Trophoblast cell (in vitro differentiated cells and primary cell): Measurements from ENCODE around the gene MAGI1.

Experiments
- DNase-seq, 2 donors: peaks; one replicate each; pipeline ENCODE4 v3.0.0-alpha.2; 2016
- H2AFZ ChIP-seq: 2 replicates; pipeline ENCODE4 v1.6.1; 2013; ENCODE audit warnings: low read length, moderate library complexity, mild to moderate bottlenecking; ENCODE audit not compliant: insufficient read depth, poor library complexity
- H2AK5ac ChIP-seq: 2 replicates; pipeline ENCODE4 v1.6.1; 2013; ENCODE audit warnings: mild to moderate bottlenecking, low read length
- H2BK120ac ChIP-seq: 2 replicates; pipeline ENCODE4 v1.6.1; 2013; ENCODE audit warnings: low read length, mild to moderate bottlenecking, moderate library complexity; ENCODE audit not compliant: insufficient read depth, poor library complexity
- H2BK12ac ChIP-seq: 2 replicates; pipeline ENCODE4 v1.6.1; 2013; ENCODE audit warnings: mild to moderate bottlenecking, low read length, moderate library complexity
- H2BK5ac ChIP-seq: 2 replicates; pipeline ENCODE4 v1.6.1; 2013; ENCODE audit warnings: low read length, low read depth, moderate library complexity, mild to moderate bottlenecking; ENCODE audit not compliant: poor library complexity
- H3K14ac ChIP-seq: 2 replicates; pipeline ENCODE4 v1.6.1; 2013; ENCODE audit warnings: mild to moderate bottlenecking, low read length
- H3K18ac ChIP-seq: 2 replicates; pipeline ENCODE4 v1.6.1; 2013; ENCODE audit warnings: mild to moderate bottlenecking, low read length
- H3K23ac ChIP-seq: 2 replicates; pipeline ENCODE4 v1.6.1; 2013; ENCODE audit warnings: low read length
- H3K27ac ChIP-seq: 2 replicates; pipeline ENCODE4 v1.5.1; 2013; ENCODE audit warnings: low read depth, mild to moderate bottlenecking, inconsistent platforms, low read length, moderate library complexity
- H3K27me3 ChIP-seq: 2 replicates; pipeline ENCODE4 v1.6.1; 2013; ENCODE audit warnings: inconsistent platforms, mild to moderate bottlenecking, low read length, moderate library complexity; ENCODE audit not compliant: insufficient read depth
- H3K36me3 ChIP-seq, 2 experiments: 1 replicate in 1 of 2; 2 replicates in 1 of 2; pipeline ENCODE4 v1.6.1; 2013; ENCODE audit warnings: low read length in 2 of 2, mild to moderate bottlenecking in 2 of 2, moderate library complexity in 1 of 2; ENCODE audit not compliant: insufficient read depth in 2 of 2, control insufficient read depth in 1 of 2
- H3K4ac ChIP-seq: 2 replicates; pipeline ENCODE4 v1.6.1; 2013; ENCODE audit warnings: low read depth, mild to moderate bottlenecking, low read length, moderate library complexity
- H3K4me1 ChIP-seq, 2 experiments: 1 replicate in 1 of 2; 2 replicates in 1 of 2; pipeline ENCODE4 v1.6.1; 2013; ENCODE audit warnings: low read length in 2 of 2, mild to moderate bottlenecking in 2 of 2, moderate library complexity in 1 of 2; ENCODE audit not compliant: insufficient read depth in 2 of 2, control insufficient read depth in 1 of 2
- H3K4me2 ChIP-seq: 2 replicates; pipeline ENCODE4 v1.6.1; 2013; ENCODE audit warnings: inconsistent platforms, mild to moderate bottlenecking, low read length, moderate library complexity
- H3K4me3 ChIP-seq: 2 replicates; pipeline ENCODE4 v1.5.1; 2013; ENCODE audit warnings: mild to moderate bottlenecking, low read depth, low read length, inconsistent platforms
- H3K79me1 ChIP-seq: one replicate; pipeline ENCODE4 v1.6.1; 2013; ENCODE audit warnings: low read length
- H3K79me2 ChIP-seq: 2 replicates; pipeline ENCODE4 v1.6.1; 2013; ENCODE audit warnings: low read length, mild to moderate bottlenecking; ENCODE audit not compliant: control insufficient read depth, insufficient read depth, poor library complexity
- H3K9ac ChIP-seq: 2 replicates; pipeline ENCODE4 v1.6.1; 2013; ENCODE audit warnings: mild to moderate bottlenecking, low read length
- H3K9me3 ChIP-seq: 2 replicates; pipeline ENCODE4 v1.6.1; 2013; ENCODE audit warnings: low read depth, mild to moderate bottlenecking, control low read depth, inconsistent platforms, low read length; ENCODE audit not compliant: insufficient read depth
- H4K12ac ChIP-seq: 2 replicates; pipeline ENCODE4 v1.6.1; 2013; ENCODE audit warnings: low read depth, mild to moderate bottlenecking, low read length, moderate library complexity
- H4K8ac ChIP-seq: 2 replicates; pipeline ENCODE4 v1.6.1; 2013; ENCODE audit warnings: low read depth, mild to moderate bottlenecking, low read length, moderate library complexity
- H4K91ac ChIP-seq: one replicate; pipeline ENCODE4 v1.6.1; 2013; ENCODE audit warnings: low read depth, mild to moderate bottlenecking, low read length, moderate library complexity
- WGBS: extraction: QIAGEN DNeasy Blood & Tissue Kit; methylation state at CpG from one replicate; pipeline ENCODE4 v1.1.7; 2013; ENCODE audit warnings: missing lambda C conversion rate; ENCODE audit not compliant: insufficient read length, insufficient coverage; ENCODE audit errors: extremely low coverage; 5-methylcytosine and 5-hydroxymethylcytosine counted together

The MAGI1 gene

GRCh38 chr3:65703820-65704219, 334.9 kb downstream of the MAGI1 start:
- H3K18ac ChIP-seq: no peak overlapping the region
- no peaks in the 10 kb centered on the region for H3K27me3 ChIP-seq
- H2BK120ac ChIP-seq: no peak overlapping the region
- no peak overlapping the region for H3K4ac ChIP-seq
- H3K27ac ChIP-seq: no peak overlapping the region
- H4K12ac ChIP-seq: no peak overlapping the region
- no peaks in the 10 kb centered on the region for H3K4me1 ChIP-seq
- H3K4me2 ChIP-seq: no peak overlapping the region
- no peaks in the 10 kb centered on the region for H3K79me1 ChIP-seq
- no peaks in the 10 kb centered on the region for H3K36me3 ChIP-seq
- no peak overlapping the region for H2AFZ ChIP-seq
- no peak overlapping the region for H2AK5ac ChIP-seq
- no CpG with 5 or more reads among the region's 2 CpGs for WGBS
- H4K8ac ChIP-seq: no peak overlapping the region
- no peak overlapping the region for H2BK5ac ChIP-seq
- H4K91ac ChIP-seq: no peak overlapping the region
- no peak overlapping the region for H3K9ac ChIP-seq
- H3K79me2 ChIP-seq: no peaks in the 10 kb centered on the region
- no peak for DNase-seq
- no peak overlapping the region for H3K14ac ChIP-seq
- H2BK12ac ChIP-seq: no peak overlapping the region
- H3K4me3 ChIP-seq: no peak overlapping the region
- H3K23ac ChIP-seq: no peak overlapping the region
- H3K9me3 ChIP-seq: no peaks in the 10 kb centered on the region

- no CpG with 5 or more reads among the region's 5 CpGs for WGBS
- Histone ChIP-seq H3K27ac (no peak overlapping the region), H3K9ac (no peak overlapping the region), H3K9me3 (no peaks in the 10 kb centered on the region), H3K4me2 (no peak overlapping the region), H3K79me2 (no peaks in the 10 kb centered on the region), H2AFZ (no peak overlapping the region), H4K12ac (no peak overlapping the region), H2BK5ac (no peak overlapping the region), H3K79me1 (no peaks in the 10 kb centered on the region), H3K23ac (no peak overlapping the region), H2AK5ac (no peak overlapping the region), H2BK120ac (no peak overlapping the region), H3K18ac (no peak overlapping the region), H3K4ac (no peak overlapping the region), H3K14ac (no peak overlapping the region), H4K8ac (no peak overlapping the region), H3K4me3 (no peak overlapping the region), H2BK12ac (no peak overlapping the region), H4K91ac (no peak overlapping the region), H3K4me1 (no peaks in the 10 kb centered on the region), H3K27me3 (no peaks in the 10 kb centered on the region), H3K36me3 (no peaks in the 10 kb centered on the region)
- no peak for DNase-seq
Measured at GRCh38 chr3:65703026-65703425, 335.7 kb downstream of the MAGI1 start.

GRCh38 chr3:65702202-65702601, 336.5 kb downstream of the MAGI1 start:
- WGBS: no CpG with 5 or more reads among the region's 2 CpGs

GRCh38 chr3:65701516-65701915, 337.2 kb downstream of the MAGI1 start:
- Histone ChIP-seq H3K23ac (no peak overlapping the region), H3K9me3 (no peaks in the 10 kb centered on the region), H3K4ac (no peak overlapping the region), H3K27ac (no peak overlapping the region), H4K12ac (no peak overlapping the region), H2AK5ac (no peak overlapping the region), H3K27me3 (no peaks in the 10 kb centered on the region), H3K4me1 (no peaks in the 10 kb centered on the region), H2BK5ac (no peak overlapping the region), H3K36me3 (no peaks in the 10 kb centered on the region), H3K14ac (no peak overlapping the region), H3K4me3 (no peak overlapping the region), H3K79me2 (no peaks in the 10 kb centered on the region), H3K4me2 (no peak overlapping the region), H2BK120ac (no peak overlapping the region), H3K18ac (no peak overlapping the region), H4K91ac (no peak overlapping the region), H2BK12ac (no peak overlapping the region), H3K79me1 (no peaks in the 10 kb centered on the region), H3K9ac (no peak overlapping the region), H4K8ac (no peak overlapping the region), H2AFZ (no peak overlapping the region)
- no peak for DNase-seq
- WGBS: no CpG with 5 or more reads among the region's 4 CpGs

More at GRCh38 chr3:65702202-65702601, 336.5 kb downstream of the MAGI1 start:
- no peak overlapping the region for H2AFZ ChIP-seq
- H3K23ac ChIP-seq: no peak overlapping the region
- no peak overlapping the region for H4K8ac ChIP-seq
- no peak overlapping the region for H3K27ac ChIP-seq
- H3K36me3 ChIP-seq: no peaks in the 10 kb centered on the region
- H2BK120ac ChIP-seq: no peak overlapping the region
- no peak overlapping the region for H4K91ac ChIP-seq
- no peak overlapping the region for H3K4me2 ChIP-seq
- no peak overlapping the region for H3K18ac ChIP-seq
- H2BK5ac ChIP-seq: no peak overlapping the region
- H3K9me3 ChIP-seq: no peaks in the 10 kb centered on the region
- H2AK5ac ChIP-seq: no peak overlapping the region
- no peak overlapping the region for H2BK12ac ChIP-seq
- no peaks in the 10 kb centered on the region for H3K4me1 ChIP-seq
- no peaks in the 10 kb centered on the region for H3K79me2 ChIP-seq
- no peak for DNase-seq
- no peak overlapping the region for H4K12ac ChIP-seq
- H3K9ac ChIP-seq: no peak overlapping the region
- H3K14ac ChIP-seq: no peak overlapping the region
- H3K4me3 ChIP-seq: no peak overlapping the region
- no peaks in the 10 kb centered on the region for H3K27me3 ChIP-seq
- H3K4ac ChIP-seq: no peak overlapping the region
- no peaks in the 10 kb centered on the region for H3K79me1 ChIP-seq
